HG03354 (cell line): ENCODE measurements around the gene AP5S1.
"Not testable (repeated sequence)": the region's sequence is repeated elsewhere in the genome, so short reads cannot be mapped to it uniquely, and the experiment has no call there.

Experiments used
- ATAC-seq: cut with Tn5 transposase; IDR thresholded peaks from one replicate; pipeline ENCODE4 v1.9.1; 2021; ENCODE audit warnings: mild to moderate bottlenecking; ENCODE audit not compliant: unreplicated experiment, poor library complexity, severe bottlenecking

The AP5S1 gene

DNA sequence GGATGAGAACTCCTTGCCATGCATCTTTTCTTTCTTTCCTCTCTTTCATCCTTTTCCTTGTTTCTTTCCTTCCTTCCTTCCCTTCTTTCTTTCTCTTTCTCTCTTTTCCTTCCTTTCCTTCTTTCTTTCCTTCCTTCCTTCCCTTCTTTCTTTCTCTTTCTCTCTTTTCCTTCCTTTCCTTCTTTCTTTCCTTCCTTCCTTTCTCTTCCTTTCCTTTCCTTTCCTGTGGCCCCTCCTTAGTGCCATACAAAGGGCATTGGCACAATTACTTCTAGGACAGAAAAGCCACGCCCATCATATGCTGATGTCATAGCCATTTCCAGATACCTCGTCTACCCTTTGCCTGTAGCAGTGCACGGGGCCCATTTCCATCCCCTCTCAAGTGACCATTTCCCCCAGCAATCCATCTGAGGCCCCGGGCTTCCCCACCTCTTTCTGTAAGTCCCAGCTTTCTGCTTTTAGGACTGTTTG lies 31.6 kb upstream of the AP5S1 start:
- ATAC-seq = no peak

DNA sequence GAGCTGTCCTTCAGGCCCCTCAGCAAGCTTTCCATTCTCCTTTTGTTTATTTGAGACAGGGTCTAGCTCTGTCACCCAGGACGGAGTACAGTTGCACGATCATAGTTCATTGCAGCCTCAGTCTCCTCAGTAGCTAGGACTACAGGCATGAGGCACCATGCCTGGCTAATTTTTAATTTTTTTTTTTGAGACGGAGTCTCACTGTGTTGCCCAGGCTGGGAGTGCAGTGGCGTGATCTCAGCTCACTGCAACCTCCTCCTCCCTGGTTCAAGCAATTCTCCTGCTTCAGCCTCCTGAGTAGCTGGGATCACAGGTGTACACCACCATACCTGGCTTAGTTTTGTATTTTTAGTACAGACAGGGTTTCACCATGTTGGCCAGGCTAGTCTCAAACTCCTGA lies 31.1 kb upstream of the AP5S1 start:
- ATAC-seq = not testable (repeated sequence)

DNA sequence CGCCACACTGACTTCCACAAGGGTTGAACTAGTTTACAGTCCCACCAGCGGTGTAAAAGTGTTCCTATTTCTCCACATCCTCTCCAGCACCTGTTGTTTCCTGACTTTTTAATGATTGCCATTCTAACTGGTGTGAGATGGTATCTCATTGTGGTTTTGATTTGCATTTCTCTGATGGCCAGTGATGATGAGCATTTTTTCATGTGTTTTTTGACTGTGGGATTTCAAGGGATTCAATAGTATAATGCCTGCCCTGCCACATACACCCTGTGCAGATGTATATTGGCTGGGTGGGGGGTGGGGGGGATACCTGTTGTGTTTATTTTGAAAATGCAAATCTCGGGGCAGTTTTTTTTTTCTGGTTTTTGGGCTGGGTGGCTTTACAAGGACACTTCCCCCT lies 26.2 kb upstream of the AP5S1 start:
- not testable (repeated sequence) for ATAC-seq

DNA sequence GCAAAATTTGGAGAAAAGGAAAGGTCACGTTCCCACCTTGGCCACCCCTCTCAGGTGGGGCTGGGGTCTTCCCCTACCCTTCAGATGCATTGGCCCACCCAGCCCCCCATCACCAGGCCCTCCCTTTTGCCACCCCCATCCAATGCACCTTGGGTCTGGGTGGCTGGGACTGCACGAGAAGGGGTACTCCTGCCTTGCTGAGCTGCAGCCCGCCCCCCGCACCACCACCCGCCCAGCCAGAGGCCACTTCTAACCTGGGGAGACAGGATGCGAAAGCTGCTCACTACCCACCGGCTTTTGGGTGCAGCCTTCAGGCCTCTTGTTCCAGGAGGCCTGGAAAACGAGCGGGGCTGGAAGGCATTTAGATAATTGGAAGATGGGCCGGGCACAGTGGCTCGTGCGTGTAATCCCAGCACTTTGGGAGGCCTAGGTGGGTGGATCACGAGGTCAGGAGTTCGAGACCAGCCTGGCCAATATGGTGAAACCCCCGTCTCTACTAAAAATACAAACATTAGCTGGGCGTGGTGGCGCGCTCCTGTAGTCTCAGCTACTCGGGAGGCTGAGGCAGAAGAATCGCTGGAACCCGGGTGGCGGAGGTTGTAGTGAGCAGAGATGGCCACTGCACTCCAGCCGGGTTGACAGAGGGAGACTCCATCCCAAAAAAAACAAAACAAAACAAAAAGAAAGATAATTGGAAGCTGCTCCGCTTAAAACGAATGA lies 25.5 kb upstream of the AP5S1 start:
- ATAC-seq = no peak

DNA sequence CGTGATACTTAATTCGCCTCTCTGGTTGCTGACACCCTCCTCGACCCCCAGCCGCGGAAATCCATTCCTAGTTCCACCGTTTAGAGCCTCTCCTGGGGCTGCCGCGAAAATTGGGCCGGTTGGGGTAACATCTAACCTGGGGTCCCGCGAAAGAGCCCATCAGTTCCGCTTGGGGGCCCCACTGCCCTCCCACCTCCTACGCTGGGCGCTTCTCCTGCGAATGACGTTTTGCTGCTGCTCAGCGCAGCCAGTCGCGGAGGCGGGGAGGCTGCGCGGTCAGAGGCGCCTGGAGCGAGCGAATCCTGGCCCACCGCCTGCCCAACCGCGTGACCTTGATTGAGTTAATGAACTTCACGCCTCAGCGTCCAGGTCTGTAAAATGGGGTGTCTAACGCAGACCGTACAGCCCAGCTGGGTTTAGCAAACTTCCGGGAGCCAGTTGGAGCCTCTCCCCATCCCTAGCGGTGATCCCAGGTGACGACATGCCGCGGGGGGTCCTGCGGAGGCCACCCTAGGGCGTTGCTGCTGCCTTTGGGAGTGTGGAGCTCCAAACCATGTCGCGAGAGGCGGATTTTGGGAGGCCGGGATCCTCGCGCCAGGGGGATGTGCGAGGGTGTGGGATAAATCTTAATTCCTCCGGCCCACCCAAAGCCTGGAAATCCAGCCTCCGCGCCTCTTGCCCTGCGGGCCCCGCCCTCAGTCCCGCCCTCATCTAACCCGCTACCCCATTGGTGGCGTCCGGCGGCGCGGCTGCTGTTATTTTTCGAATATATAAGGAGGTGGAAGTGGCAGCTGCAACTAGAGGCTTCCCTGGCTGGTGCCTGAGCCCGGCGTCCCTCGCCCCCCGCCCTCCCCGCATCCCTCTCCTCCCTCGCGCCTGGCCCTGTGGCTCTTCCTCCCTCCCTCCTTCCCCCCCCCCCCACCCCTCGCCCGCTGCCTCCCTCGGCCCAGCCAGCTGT lies 24.6 kb upstream of the AP5S1 start, which contains the start of gene CDC25B:
TSS of gene CDC25B (plus strand) at position 800 of the 958 bp plus-strand sequence. CDS start 222 bp downstream, outside the sequence.
- ATAC-seq = peak; percentile 66

DNA sequence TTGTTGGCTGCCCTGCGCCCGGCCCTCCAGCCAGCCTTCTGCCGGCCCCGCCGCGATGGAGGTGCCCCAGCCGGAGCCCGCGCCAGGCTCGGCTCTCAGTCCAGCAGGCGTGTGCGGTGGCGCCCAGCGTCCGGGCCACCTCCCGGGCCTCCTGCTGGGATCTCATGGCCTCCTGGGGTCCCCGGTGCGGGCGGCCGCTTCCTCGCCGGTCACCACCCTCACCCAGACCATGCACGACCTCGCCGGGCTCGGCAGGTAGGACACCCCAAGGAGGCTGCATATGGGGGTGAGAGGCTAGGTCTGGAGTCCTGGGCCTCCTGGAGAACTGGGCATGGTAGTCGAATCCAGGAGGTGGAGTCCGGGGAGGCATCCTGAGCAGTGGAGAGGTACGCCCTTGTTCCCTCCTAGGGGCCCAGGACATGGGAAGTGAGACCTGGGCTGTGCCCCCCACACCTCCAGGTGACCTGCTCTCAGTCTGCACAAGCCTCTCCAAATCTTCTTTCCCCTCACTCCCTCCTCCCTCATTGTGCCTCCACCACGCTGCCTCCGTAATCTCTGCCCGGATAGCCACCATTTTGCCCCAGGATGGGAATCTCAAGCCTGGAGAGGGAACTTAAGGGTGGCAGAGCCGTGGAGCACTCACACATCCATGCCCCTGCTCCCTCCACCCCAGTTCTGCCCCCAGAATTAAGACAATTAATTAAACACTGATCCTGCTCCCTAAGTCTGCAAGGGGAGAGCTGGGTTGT lies 23.7 kb upstream of the AP5S1 start:
- peak; percentile 11 for ATAC-seq

DNA sequence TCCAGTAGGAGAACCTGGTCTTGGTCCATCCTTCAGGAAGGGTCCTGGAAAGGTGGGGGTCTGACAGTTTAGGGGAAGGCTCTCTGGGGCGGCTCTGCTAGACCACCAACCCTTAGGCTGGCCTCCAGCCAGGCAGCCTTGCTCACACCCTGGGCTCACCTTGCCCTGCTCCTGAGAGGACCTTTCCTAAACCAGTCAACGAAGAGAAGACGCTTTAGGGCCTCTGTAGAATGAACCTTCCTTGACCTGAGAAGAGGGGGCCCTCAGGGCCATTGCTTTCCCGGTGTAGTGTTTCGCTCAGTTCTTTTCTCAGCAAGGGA lies 23.2 kb upstream of the AP5S1 start:
- no peak for ATAC-seq

DNA sequence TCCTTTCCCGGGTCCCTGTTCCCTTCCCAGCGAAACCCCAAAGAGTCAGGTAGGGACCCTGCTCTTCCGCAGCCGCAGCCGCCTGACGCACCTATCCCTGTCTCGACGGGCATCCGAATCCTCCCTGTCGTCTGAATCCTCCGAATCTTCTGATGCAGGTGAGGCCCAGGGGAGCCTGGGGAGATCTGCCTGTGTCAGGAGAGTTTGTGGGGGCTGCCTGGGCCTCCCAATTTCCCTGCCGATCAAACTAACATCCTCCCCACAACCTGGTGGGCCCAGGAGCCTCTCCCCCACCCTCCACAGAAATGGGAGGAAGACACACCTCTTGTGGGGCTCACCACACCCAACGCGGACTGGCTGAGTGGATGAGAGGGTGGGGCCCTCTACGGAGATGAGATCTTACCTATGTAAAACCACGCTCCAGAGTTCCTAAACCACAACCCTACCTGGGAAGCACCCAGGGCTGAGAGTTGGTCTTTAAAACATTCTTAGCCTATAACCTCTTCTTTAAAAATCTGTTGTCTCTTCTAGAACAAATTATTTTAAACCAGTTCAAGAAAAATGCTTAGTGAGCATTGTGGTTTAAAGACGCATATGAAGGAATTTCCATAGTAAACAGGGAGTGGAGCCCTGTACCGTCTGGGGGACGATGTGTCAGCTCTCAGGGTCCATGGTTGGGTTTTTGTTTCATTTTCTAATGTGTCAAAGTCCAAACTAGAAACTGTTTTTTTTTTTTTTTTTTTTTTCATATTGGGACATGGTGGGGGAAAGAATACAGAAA lies 22.6 kb upstream of the AP5S1 start:
- ATAC-seq = no peak

DNA sequence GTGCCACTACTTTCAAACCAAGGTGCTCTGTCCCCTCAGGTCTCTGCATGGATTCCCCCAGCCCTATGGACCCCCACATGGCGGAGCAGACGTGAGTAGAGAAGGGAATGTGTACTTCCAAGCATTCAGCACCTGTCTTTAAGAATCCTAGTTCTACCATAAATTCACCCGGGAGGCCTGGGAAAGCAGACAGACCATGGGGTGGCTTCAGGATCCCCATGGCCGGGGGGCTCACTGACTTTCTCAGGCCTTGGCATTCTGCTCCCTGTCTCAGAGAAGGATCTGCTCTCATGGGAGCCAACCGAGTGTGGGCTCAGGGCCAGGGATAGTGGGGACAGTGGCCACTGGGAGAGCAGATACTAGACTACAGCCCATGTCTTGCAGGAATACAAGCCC lies 22.0 kb upstream of the AP5S1 start:
- ATAC-seq = no peak

DNA sequence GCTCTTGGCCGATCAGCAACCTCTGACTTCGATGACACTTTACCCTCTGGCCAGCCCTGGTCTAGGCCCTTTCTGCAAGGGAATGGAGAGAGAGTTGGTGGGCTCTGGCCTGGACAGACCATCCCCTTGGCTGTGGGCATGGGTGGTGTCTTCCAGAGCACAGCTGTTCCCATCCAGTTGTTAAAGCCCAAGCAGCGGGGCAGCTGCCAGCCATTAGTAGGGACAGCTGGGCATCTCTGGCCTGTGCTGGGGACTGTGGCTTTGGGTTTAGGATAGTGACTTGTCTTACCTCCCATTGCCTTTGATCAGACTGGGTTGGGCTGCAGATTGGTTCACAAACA lies 21.5 kb upstream of the AP5S1 start:
- ATAC-seq = no peak

DNA sequence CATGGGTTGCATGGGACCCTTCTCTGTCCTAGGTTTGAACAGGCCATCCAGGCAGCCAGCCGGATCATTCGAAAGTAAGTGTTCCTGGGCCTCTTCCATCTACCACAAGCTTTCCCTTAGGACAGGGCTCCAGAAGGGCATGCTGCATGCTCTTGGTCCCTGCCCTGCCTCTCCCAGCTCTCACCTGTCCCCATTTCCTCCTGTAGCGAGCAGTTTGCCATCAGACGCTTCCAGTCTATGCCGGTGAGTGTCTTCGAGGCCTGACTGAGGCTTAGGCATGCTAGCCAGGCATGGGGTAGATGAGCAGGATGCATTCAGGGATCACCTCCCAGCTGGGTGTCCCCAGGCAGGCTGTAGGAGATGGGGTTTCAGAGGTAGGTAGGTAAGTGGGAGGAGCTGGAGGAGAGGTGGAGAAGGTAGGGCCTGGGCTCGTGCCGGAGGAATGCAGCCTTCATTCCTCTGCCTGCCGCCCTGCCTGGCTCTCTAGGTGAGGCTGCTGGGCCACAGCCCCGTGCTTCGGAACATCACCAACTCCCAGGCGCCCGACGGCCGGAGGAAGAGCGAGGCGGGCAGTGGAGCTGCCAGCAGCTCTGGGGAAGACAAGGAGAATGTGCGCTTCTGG lies 20.0 kb upstream of the AP5S1 start:
- no peak for ATAC-seq

DNA sequence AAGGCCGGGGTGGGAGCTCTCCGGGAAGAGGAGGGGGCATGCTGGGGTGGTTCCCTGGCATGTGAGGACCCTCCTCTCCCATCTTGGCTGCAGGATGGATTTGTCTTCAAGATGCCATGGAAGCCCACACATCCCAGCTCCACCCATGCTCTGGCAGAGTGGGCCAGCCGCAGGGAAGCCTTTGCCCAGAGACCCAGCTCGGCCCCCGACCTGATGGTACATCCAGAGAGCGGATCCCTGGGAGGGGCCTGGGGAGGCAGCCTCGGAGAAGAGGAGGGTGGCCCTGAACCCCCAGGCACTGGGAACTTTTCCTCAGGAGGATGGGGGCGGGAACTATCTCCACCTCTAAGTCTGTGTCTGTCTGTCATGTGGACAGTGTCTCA lies 19.5 kb upstream of the AP5S1 start:
- no peak for ATAC-seq

DNA sequence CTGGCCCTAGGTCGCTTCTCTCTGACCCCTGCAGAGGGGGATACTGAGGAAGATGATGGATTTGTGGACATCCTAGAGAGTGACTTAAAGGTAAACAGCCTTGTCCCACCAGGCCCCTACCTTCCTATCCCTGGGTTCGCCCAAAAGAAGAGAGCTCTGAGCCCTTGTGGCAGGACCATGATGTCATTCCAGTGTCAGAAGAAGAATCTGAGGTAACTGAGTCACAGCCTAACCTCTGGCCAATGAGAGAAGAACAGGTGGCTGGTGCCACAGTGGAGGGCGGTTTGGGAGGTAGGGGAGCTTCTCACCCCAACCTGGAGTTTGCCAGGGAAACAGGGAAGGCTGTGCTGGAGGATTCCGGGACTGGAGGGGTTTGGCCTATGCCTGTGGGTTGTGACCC lies 19.0 kb upstream of the AP5S1 start:
- ATAC-seq = no peak

DNA sequence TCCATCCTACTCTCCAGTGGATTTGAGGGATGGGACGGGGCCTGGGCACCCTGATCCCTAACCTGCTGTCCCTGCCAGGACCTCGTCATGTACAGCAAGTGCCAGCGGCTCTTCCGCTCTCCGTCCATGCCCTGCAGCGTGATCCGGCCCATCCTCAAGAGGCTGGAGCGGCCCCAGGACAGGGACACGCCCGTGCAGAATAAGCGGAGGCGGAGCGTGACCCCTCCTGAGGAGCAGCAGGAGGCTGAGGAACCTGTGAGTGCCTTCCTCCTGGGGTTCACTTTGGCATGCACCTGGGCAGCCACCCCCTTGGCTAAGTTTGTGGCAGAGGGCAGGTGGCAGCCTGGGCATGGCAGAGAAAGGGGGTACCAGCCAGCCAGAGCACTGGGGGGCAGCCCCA lies 18.5 kb upstream of the AP5S1 start:
- ATAC-seq = no peak

DNA sequence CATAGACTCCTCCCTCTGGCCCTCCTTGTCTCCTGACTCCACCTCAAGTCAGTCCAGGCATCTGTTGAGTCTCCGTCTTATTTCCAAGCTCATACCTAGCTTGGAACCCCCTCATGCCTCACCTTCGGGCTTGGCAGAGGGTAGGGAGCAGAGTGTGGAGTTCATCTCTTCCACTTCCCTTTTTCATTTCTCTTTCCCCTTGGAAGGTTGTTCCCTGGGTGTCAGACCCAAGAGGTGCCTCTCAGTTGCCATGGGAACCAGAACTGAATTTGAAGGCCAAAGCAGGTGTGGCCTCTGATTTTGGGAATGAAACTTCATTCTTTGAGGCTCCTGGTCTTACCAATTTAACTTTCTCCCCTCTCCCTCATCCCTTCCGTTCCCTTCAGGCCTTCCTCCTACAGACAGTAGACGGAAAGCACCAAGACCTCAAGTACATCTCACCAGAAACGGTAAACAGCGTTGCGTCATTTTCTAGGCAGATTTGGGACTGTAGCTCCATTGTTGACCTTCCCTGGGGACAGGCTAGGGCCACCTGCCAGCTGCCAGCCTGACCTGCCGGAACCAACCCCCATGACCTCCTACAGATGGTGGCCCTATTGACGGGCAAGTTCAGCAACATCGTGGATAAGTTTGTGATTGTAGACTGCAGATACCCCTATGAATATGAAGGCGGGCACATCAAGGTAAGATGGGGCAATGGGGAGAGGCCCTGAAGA lies 17.7 kb upstream of the AP5S1 start:
- no peak for ATAC-seq

DNA sequence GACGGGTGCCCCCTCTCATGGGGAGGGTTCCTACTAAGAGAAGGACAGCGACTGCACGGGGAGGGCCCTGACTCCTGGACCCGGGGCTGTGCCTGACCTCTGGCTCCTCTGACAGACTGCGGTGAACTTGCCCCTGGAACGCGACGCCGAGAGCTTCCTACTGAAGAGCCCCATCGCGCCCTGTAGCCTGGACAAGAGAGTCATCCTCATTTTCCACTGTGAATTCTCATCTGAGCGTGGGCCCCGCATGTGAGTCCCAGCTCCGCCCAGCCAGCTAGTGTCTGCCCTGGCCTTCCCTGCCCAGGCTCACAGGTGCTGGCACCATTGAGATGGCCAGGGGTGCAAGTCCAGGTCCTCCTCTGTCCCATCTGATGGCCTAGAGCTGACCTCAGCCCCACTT lies 17.1 kb upstream of the AP5S1 start:
- ATAC-seq = no peak

DNA sequence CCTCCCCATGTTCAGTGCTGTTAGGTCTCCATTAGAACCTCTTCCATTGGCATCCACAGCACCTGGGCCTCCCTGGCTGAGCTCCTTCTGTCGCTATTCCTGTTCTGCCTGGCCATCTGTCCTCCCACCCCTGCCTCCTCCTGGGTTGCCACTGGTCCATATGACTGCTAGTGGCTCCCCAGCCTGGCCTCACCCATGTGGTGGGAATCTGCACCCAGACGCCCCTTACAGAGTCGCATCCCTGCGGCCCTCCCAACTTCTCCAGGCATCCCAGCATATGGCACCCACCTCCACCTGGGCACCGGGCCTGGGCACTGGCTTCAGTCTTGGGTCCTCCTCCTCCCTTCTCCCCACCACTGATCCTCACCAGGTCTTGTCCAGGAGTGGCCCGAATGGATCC lies 16.5 kb upstream of the AP5S1 start:
- ATAC-seq = no peak

DNA sequence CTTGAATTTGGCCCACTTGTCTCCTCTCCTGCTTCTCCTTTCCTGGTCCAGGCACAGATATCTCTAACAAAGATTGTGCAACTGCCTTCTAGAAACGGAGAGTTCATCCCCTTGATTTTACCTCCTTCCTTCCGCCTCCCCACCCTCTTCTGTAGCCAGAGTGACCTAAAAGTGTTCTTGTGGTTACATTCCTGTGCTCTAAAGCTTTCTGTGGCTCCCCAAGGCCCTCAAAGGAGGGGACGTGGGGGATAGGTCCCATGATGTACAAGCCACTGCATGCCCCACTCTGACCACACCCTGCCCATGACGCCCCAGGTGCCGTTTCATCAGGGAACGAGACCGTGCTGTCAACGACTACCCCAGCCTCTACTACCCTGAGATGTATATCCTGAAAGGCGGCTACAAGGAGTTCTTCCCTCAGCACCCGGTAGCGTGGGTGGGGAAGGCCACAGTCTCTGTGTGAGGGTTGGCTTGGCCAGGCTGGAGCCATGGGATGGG lies 16.0 kb upstream of the AP5S1 start:
- no peak for ATAC-seq

DNA sequence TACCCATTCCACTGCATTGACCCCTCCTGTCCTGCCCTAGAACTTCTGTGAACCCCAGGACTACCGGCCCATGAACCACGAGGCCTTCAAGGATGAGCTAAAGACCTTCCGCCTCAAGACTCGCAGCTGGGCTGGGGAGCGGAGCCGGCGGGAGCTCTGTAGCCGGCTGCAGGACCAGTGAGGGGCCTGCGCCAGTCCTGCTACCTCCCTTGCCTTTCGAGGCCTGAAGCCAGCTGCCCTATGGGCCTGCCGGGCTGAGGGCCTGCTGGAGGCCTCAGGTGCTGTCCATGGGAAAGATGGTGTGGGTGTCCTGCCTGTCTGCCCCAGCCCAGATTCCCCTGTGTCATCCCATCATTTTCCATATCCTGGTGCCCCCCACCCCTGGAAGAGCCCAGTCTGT lies 15.6 kb upstream of the AP5S1 start:
- ATAC-seq = no peak
